ENCODE results near the gene ARID3A.

GRCh38 chr19:960020-960419, 34.2 kb downstream of the ARID3A start:
- TF ChIP-seq, protein P1, sequence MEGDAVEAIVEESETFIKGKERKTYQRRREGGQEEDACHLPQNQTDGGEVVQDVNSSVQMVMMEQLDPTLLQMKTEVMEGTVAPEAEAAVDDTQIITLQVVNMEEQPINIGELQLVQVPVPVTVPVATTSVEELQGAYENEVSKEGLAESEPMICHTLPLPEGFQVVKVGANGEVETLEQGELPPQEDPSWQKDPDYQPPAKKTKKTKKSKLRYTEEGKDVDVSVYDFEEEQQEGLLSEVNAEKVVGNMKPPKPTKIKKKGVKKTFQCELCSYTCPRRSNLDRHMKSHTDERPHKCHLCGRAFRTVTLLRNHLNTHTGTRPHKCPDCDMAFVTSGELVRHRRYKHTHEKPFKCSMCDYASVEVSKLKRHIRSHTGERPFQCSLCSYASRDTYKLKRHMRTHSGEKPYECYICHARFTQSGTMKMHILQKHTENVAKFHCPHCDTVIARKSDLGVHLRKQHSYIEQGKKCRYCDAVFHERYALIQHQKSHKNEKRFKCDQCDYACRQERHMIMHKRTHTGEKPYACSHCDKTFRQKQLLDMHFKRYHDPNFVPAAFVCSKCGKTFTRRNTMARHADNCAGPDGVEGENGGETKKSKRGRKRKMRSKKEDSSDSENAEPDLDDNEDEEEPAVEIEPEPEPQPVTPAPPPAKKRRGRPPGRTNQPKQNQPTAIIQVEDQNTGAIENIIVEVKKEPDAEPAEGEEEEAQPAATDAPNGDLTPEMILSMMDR (IDR thresholded peaks at IDR 0.05; ENCODE audit: low read length) = no peak
- TF ChIP-seq EZH2 (optimal IDR thresholded peaks at IDR 0.05; ENCODE audit: low read depth, low read length) (no peak), EZH2phosphoT487 (IDR thresholded peaks at IDR 0.05; ENCODE audit: low read length) (no peak)

Measured in MM.1S (cell line).